ENCODE results near the gene DNM1. TPM values are rescaled to one million over a fixed set of nuclear protein-coding genes. Genes with fewer than 3 reads are reported as not detected.
"Not testable (repeated sequence)": the region's sequence is repeated elsewhere in the genome, so short reads cannot be mapped to it uniquely, and the experiment has no call there.

The DNM1 gene
- total RNA-seq, 1 donor from 2014 or later = not detected

DNA sequence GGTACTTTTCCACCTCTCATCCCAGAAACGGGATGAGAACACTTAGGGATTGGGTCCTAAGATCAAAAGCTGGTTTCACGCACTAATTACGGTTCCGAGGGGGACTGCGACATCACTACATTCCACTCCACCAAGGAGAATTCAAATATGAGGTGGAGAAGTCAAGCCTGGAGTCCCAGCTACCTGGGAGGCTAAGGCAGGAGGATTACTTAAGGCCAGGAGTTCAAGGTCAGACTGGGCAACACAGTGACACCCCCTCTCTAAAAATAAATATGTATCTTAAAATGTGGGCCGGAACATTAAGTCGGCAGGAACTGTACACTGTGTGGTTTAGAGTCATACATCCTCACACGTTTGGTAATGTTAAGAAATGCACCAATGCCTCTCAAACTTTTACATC lies 71.1 kb downstream of the DNM1 start:
- DNase-seq (ENCODE audit: low read depth) = no peak

DNA sequence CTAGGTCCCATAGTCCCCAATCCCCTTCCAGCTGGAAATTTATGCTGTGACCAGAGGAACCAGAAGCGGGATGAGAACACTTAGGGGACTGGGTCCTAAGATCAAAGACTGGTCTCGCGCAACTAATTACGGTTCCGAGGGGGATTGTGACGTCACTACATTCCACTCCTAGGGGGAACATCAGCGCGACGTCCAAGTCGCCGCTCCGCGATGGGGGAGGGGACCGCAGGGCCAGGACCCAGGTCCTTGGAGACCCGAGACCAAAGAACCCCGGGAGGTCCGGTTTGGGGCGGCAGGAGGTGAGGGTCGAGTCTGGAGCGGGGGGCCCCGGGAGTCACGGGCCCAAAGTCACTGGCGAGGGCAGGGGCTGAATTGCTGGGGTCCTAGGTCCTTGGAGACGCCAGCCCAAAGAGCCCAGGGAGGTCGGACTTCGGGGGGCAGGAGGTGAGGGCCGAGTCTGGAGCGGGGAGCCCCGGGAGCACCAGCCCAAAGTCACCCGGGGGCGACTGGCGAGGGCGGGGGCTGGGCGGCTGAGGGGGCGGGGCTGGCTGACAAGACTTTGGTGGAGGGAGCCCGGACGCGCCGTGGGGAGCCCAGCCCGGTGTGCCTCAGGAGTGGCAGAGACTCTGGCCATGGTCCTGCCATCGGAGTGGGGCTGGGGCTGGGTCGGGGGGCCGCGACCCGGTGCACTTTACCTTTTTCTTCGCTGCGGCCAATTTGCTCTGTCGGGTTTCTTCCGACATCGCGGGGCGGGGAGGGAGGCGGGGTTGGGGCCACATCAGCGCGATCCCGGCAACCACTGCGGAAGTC lies 72.2 kb downstream of the DNM1 start, which contains the start of gene GOLGA2:
TSS of gene GOLGA2 (minus strand) at position 810 of the 810 bp plus-strand sequence. CDS start at position 779, 31 bp downstream.
- DNase-seq (ENCODE audit: low read depth) = peak; percentile 54

GRCh38 chr9:128276008-128276573 lies 72.9 kb downstream of the DNM1 start, which contains the start of gene SWI5:
SWI5 (plus strand) TSS chr9:128276276.
- DNase-seq (ENCODE audit: low read depth) = peak; percentile 99

GRCh38 chr9:128276574-128277270 lies 73.5 kb downstream of the DNM1 start:
- DNase-seq (ENCODE audit: low read depth) = no peak

- DNase-seq (ENCODE audit: low read depth) = not testable (repeated sequence)
These were observed 76.2 kb downstream of the DNM1 start for GRCh38 chr9:128279088-128280073.

- no peak for DNase-seq (ENCODE audit: low read depth)
These were observed 77.0 kb downstream of the DNM1 start for GRCh38 chr9:128280084-128280622.

- DNase-seq (ENCODE audit: low read depth) = no peak
These were observed 79.3 kb downstream of the DNM1 start for GRCh38 chr9:128282500-128282899.

DNA sequence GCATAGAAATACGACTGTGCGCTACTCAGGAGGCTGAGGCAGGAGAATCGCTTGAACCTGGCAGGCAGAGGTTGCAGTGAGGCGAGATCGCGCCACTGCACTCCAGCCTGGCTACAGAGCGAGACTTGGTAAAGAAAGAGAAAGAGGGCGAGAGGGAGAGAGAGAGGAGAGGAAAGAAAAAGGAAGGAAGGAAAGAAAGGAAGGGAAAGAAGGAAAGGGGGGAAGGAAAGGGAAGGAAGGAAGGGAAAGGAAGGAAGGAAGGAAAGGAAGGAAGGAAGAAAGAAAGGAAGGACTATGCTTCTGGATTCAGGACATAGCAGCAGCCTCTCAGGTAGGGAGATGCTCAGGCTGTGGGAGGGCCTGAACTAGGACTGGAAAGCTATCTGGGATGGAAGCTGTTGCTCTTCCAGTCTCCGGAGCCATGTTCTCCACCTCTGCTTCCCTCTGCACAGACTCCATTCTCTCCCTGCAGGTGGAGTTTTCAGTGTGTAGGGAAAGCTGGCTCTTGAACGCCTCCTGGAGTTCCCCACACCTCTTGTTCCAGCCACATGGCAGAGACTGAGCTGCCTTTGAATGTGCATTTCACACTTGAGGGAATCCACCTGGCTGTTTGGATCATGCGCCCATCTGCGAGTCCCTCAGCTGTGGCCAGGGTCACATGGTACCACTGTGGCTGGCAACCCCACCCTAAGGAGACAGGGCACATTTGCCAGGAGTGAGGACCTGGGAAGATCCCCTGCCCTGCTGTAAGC lies 82.0 kb downstream of the DNM1 start:
- no peak for DNase-seq (ENCODE audit: low read depth)

DNA sequence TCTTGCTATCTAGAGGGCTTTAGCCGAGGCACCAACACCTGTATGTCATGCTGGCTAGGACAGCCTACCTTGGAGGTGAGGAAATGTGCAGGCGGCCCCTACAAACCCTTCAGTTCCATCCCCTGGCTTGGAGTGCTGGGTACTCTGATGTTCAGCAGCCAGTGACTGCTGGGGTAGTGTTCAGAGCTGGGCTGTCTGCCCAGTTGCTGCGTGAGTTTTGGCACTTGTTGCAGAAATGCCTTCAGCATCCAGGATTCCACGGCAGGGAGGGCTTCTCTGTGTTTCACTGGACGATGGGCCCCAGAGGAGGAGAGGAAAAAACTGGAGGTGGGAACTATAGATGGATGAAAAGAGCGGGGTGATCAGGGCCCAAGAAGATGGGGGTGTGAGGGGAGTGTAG lies 83.3 kb downstream of the DNM1 start:
- peak; percentile 32 for DNase-seq (ENCODE audit: low read depth)

GRCh38 chr9:128288273-128289004 lies 85.3 kb downstream of the DNM1 start:
- no peak for DNase-seq (ENCODE audit: low read depth)

DNA sequence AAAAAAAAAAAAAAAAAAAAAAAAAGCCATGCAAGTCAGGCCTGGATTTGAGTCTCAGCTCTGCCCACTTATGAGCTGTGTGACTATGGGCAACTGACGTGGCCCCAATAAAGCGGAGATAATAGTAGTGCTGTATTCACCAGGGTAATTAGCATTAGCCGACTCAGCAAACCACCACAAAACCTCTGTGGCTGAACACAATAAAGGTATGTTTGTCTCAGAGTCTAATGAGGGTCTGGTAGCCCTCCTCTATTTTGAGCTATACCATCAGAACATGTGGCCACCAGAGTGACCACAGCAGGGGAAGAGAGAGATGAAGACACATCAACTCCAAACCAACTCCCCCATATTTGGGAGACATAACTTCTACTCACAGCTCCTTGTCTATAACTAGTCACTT lies 88.8 kb downstream of the DNM1 start:
- no peak for DNase-seq (ENCODE audit: low read depth)

DNA sequence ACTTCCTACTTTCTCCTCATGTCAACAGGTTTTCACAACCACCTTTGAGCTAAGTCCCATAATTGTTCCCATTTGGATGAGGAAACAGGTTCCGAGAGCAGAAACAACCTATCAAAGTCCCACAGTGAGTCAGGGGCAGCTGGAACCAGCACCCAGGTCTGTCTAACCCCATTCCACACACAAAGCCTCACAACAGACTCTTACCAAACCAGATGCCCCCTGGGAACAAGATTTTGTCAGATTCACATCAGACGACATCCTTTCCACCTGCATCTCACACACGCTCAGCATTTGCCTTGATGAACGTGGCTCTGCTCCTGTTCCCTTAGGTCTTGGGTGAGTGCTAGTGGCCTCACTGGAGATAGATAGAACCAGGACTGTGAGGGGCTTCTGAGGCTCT lies 89.9 kb downstream of the DNM1 start:
- DNase-seq (ENCODE audit: low read depth) = no peak

DNA sequence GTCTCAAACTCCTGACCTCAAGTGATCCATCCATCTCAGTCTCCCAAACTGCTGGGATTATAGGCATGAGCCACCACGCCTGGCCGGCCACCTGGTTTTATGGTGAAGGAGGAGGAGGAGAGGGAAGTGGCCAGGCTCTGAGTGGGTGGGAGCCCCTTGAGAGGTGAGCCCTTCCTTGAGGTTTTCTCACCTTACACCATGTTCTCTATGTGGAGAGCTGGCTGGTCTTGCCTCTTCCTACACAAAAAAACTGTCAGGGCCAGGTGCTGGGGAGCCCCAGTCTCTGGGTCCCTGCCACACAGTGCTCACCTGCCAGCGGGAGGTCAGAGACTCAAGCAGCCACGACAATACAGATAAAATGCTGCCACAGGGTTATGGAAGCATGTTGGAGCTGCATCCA lies 91.0 kb downstream of the DNM1 start:
- DNase-seq (ENCODE audit: low read depth) = no peak

GRCh38 chr9:128296340-128297220 lies 93.4 kb downstream of the DNM1 start:
- DNase-seq (ENCODE audit: low read depth) = no peak

DNA sequence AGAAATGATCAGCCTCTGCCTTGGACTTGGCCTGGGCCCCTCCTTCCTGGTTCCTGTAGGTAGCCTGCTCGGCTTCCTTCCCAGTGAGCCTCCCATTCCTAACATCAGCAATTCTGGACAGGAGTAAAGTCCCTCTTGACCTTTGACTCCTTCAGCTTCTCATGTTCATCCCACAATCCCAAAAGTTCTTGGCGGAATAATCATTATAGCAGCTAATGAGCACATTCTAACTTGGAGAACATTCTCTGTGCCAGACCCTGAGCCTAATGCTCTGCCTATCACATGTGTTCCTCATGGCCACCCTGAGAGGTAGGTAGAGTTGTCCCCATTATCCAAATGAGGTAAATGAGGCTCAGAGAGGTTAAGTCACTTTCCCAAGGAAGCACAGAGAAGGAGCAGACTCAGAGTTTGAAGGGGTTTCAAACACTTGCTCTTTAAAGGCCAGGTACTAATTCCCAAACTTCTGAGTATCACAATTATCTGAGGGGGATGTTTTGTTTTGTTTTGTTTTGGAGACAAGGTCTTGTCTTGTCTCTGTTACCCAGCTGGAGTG lies 94.1 kb downstream of the DNM1 start:
- no peak for DNase-seq (ENCODE audit: low read depth)

DNA sequence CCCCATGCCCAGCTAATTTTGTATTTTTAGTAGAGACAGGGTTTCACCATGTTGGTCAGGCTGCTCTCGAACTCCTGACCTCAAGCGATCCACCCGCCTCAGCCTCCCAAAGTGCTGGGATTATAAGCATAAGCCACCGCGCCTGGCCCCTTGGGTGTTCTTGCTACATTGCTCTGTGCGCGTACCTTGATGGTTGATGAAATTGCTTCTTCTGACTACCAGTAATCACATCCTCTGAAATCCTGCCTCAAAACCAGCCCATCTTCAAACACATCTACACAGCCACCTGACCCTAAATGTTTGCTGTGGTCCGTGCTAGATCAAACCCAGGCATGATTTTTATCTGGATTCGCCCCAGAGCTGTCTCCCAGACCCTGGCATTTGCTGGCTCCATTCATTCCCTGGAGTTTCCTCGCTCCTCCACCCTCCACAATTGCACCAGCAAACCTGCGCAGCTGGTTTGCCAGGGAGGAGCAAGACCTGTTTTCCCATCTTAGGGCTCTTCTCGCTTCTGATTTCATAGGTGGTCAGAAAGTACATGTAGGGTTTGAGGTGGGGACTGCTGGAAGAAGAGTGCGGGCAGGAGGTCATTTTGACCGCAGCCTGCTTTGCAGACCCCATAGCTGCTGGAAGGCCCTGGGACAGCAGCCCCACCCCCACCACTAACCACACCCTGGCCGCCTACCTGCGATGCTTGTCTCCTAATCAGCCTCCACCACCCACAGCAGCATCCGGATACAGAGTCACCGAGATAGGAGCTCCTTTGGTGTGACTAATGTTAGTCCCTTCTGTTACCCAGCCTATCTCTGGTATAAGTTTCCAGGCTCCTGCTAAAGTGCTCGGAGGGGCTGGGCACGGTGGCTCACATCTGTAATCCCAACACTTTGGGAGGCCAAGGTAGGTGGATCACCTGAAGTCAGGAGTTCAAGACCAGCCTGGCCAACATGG lies 95.6 kb downstream of the DNM1 start:
- no peak for DNase-seq (ENCODE audit: low read depth)

Measured in myocyte (in vitro differentiated cells).